Retinal pigment epithelial cell (primary cell): ENCODE measurements around the gene QKI.
"Not testable (repeated sequence)": the region's sequence is repeated elsewhere in the genome, so short reads cannot be mapped to it uniquely, and the experiment has no call there.

Experiments used
- DNase-seq: peaks from one replicate; pipeline ENCODE4 v3.0.0-alpha.2; 2010; ENCODE audit warnings: low read depth
- H3K4me3 ChIP-seq: 2 replicates; pipeline ENCODE4 v1.5.1; 2011; ENCODE audit warnings: mild to moderate bottlenecking, low read length, control low read depth, moderate library complexity
- CTCF ChIP-seq: conservative IDR thresholded peaks from 2 replicates; pipeline ENCODE4 v1.5.1; 2011; ENCODE audit warnings: low read depth, low read length, control low read depth, inconsistent platforms

QKI gene

GRCh38 chr6:163435023-163435422 is 20.5 kb downstream of the QKI start:
- H3K4me3 ChIP-seq: no peak overlapping the region
- TF ChIP-seq CTCF: no peak
- no peak for DNase-seq

- no peak for DNase-seq
- no peak overlapping the region for H3K4me3 ChIP-seq
- no peak for TF ChIP-seq CTCF
Observed at GRCh38 chr6:163436843-163437242, 22.3 kb downstream of the QKI start.

GRCh38 chr6:163437466-163437865 is 22.9 kb downstream of the QKI start:
- no peak for TF ChIP-seq CTCF
- no peak overlapping the region for H3K4me3 ChIP-seq
- DNase-seq: no peak

GRCh38 chr6:163438298-163438939 is 23.9 kb downstream of the QKI start:
- DNase-seq: no peak
- H3K4me3 ChIP-seq: no peak overlapping the region
- TF ChIP-seq CTCF: no peak

DNA sequence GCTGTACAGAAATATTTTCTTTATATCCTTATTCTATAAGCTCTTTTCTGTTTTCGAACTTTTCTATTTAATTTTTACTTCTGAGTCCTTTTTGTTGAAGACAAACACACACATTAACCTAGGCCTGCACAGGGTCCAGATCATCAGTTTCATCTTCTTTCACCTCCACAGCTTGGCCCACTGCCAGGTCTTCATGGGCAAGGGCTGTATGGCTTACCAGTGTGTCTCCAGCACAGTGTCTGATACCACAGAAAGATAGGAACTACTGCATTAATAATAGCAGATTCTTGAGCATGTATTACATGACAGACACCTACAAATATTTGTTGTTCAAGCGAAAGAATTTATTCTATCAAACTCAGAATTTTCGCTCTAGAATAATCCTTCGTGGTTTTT is 24.4 kb downstream of the QKI start:
- no peak overlapping the region for H3K4me3 ChIP-seq
- DNase-seq: no peak
- no peak for TF ChIP-seq CTCF

GRCh38 chr6:163439390-163439789 is 24.9 kb downstream of the QKI start:
- H3K4me3 ChIP-seq: not testable (repeated sequence)

DNA sequence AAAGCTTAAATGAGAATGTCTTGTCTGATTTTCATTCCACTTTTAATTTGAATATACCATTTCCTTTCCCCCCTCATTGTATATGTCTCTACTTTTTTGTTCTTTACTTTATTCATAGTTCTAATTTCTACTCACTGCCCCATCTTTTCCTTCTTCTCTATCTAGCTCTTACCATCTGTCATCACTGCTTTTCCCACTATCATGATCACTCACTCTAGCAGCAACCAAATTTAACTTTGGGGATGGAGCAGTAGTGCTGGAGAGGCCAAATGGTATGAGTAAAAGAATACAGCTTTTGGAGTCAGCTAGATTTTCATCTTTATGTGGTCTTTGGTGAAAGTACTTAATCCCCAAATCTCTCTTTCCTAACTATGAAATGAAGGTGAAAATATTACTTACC is 25.5 kb downstream of the QKI start:
- no peak for TF ChIP-seq CTCF
- DNase-seq: no peak
- no peak overlapping the region for H3K4me3 ChIP-seq

More at GRCh38 chr6:163439390-163439789, 24.9 kb downstream of the QKI start:
- DNase-seq: not testable (repeated sequence)
